Stomach (tissue), 9 donors: Measurements from ENCODE around the gene RTKN. TPM values are rescaled to one million over a fixed set of nuclear protein-coding genes. Genes with fewer than 3 reads are reported as not detected.
"Not testable (repeated sequence)": the region's sequence is repeated elsewhere in the genome, so short reads cannot be mapped to it uniquely, and the experiment has no call there.

Experiments used
- DNase-seq, 2 donors: peaks; one replicate each; pipeline versions ENCODE4 v3.0.0 to v3.0.0-alpha.2; 2013 to 2019
- H3K27ac ChIP-seq, 5 donors: fragments of 200-600 bp in 4 of 5; sonication (generic) in 4 of 5; one replicate each; pipeline ENCODE4 v1.5.1; 2013 to 2019; ENCODE audit warnings: mild to moderate bottlenecking in 1 of 5, moderate library complexity in 1 of 5
- H3K27me3 ChIP-seq, 3 donors: fragments of 200-600 bp; sonication (generic); one replicate each; pipeline ENCODE4 v1.5.1; 2017 to 2019; ENCODE audit warnings: mixed run types in 1 of 3
- H3K36me3 ChIP-seq, 4 donors: fragments of 200-600 bp; sonication (generic); 1 replicate in 3 of 4; 2 replicates in 1 of 4; pipeline ENCODE4 v1.5.1; 2016 to 2019
- H3K4me1 ChIP-seq, 4 donors: fragments of 200-600 bp; sonication (generic); one replicate each; pipeline ENCODE4 v1.5.1; 2016 to 2019
- H3K4me3 ChIP-seq, 4 donors: fragments of 200-600 bp; sonication (generic) in 3 of 4; one replicate each; pipeline ENCODE4 v1.5.1; 2016 to 2019; ENCODE audit warnings: mild to moderate bottlenecking in 1 of 4
- H3K9me3 ChIP-seq, 4 donors: fragments of 200-600 bp; sonication (generic); one replicate each; pipeline ENCODE4 v1.5.1; 2016 to 2019
- EP300 ChIP-seq: sonication (generic); formaldehyde crosslinking; IDR thresholded peaks from one replicate; pipeline ENCODE4 v1.6.1; 2017; ENCODE audit warnings: antibody characterized with exemption
- POLR2A ChIP-seq, 4 donors: fragments of 450-650 bp; IDR thresholded peaks; one replicate each; pipeline ENCODE4 v1.6.1; 2016; ENCODE audit warnings: antibody characterized with exemption in 4 of 4, control low read depth in 2 of 4, mild to moderate bottlenecking in 1 of 4, moderate library complexity in 1 of 4
- POLR2AphosphoS5 ChIP-seq, 3 donors: sonication (generic); formaldehyde crosslinking; IDR thresholded peaks; one replicate each; pipeline ENCODE4 v1.6.1; 2016; ENCODE audit warnings: antibody characterized with exemption in 3 of 3
- WGBS, 5 donors: extraction: QIAGEN DNeasy Blood & Tissue Kit in 3 of 5; methylation state at CpG; one replicate each; pipeline versions ENCODE4 v1.1.5 to v1.1.7; 2013 to 2018; 5-methylcytosine and 5-hydroxymethylcytosine counted together
- intact Hi-C: fragments of 100-400 bp; cut with DNase I; formaldehyde crosslinking; loops from one replicate; pipeline ENCODE4 v1.15.1; 2023; ENCODE audit warnings: low total_unique reads
- polyA plus RNA-seq, 3 donors: library from polyadenylated mRNA; stranded (reverse); fragments of 200-250 nt; gene quantifications; one replicate each; pipeline ENCODE4 v1.2.3, GENCODE V29; 2013
- total RNA-seq, 5 donors: library from RNA; depleted of rRNA; stranded (reverse); fragments of >200 nt; gene quantifications; one replicate each; pipeline versions ENCODE4 v1.1.0 to v1.2.3, GENCODE V29; 2014 to 2016
- TF ChIP-seq, protein P1 (sequence below), 7 experiments: fragments of 450-650 bp in 4 of 7; fragments of 200-600 bp in 3 of 7; sonication (generic) in 3 of 7; IDR thresholded peaks; one replicate each; pipeline ENCODE4 v1.5.1; 2016 to 2019; ENCODE audit warnings: antibody characterized with exemption in 7 of 7, control low read depth in 2 of 7, mild to moderate bottlenecking in 1 of 7
- donor health status: healthy with polysubstance abuse.
- donor health status: Bipolar disorder and iron deficiency.
- donor health status: healthy.

The RTKN gene
- total and polyA plus RNA-seq, 8 donors: 10.8 to 125 (median 27.0) TPM

DNA sequence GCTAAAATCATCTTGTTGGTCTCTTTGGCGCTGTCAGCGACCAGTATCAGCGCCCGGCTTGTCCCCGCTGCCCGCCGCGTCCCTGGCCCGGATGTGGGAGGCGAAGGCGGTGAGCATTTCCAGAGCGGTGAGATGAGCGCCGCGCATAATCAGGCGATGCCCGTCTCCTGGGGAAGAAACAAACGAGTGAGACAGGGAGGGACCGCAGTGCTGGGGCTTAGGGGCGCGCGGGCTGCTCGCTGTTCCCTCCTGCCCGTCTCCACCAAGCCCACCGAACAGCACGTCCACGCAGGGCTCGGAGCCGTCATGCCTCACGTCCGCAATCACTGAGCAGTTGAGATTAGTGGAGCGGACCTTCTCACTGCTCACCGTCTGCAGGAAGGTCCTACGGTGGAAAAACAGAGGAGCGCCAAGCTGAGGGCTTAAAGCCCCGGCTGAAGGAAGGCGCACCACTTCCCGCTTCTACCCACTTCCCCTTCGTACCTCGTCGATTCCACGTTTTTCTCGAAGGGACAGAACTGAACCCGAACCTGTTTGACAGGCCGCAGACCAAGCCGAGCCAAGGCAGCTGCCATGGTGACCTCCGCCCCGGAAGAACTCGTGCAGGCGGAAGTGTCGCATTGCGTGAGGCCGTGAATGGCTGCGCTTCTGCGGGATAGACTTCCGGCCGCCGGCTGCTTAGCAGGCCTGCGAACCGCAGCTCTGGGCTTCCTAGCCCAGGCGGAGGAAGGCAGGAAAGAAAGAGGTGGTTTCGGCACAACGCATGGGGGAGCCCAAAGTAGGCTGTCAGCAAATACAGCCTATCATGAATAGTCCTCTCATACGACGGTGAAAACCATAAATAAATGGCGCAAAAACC lies 30.6 kb upstream of the RTKN start, which contains the start of gene MRPL53:
MRPL53 (minus strand) TSS at position 595 of the 859 bp plus-strand sequence; CDS start at position 575, 20 bp downstream.
- 0 to 1% (median 0%) methylated on average over 42 to 66 of the region's 66 CpGs for WGBS, 5 donors
- TF ChIP-seq POLR2AphosphoS5 (IDR thresholded peaks at IDR 0.05): peak; percentile 88 to 100 (median 97)
- TF ChIP-seq POLR2A (IDR thresholded peaks at IDR 0.05): peak in 1 of 4 donors; percentile 57
- TF ChIP-seq EP300: no peak
- TF ChIP-seq, protein P1, sequence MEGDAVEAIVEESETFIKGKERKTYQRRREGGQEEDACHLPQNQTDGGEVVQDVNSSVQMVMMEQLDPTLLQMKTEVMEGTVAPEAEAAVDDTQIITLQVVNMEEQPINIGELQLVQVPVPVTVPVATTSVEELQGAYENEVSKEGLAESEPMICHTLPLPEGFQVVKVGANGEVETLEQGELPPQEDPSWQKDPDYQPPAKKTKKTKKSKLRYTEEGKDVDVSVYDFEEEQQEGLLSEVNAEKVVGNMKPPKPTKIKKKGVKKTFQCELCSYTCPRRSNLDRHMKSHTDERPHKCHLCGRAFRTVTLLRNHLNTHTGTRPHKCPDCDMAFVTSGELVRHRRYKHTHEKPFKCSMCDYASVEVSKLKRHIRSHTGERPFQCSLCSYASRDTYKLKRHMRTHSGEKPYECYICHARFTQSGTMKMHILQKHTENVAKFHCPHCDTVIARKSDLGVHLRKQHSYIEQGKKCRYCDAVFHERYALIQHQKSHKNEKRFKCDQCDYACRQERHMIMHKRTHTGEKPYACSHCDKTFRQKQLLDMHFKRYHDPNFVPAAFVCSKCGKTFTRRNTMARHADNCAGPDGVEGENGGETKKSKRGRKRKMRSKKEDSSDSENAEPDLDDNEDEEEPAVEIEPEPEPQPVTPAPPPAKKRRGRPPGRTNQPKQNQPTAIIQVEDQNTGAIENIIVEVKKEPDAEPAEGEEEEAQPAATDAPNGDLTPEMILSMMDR (IDR thresholded peaks at IDR 0.05): no peak
- Histone ChIP-seq H3K36me3 (peaks cover 14 to 33% (median 27%) of the 10 kb centered on the region in 4 donors), H3K27me3 (no peaks in the 10 kb centered on the region), H3K4me1 (peaks cover 14 to 27% (median 25%) of the 10 kb centered on the region in 4 donors), H3K27ac (peak within 1 kb of the TSS; percentile 78 to 93 (median 86)), H3K4me3 (peak within 1 kb of the TSS; percentile 54 to 82 (median 66)), H3K9me3 (no peaks in the 10 kb centered on the region)
- peak; percentile 95 to 98 for DNase-seq
- intact Hi-C loops: no loop called here

DNA sequence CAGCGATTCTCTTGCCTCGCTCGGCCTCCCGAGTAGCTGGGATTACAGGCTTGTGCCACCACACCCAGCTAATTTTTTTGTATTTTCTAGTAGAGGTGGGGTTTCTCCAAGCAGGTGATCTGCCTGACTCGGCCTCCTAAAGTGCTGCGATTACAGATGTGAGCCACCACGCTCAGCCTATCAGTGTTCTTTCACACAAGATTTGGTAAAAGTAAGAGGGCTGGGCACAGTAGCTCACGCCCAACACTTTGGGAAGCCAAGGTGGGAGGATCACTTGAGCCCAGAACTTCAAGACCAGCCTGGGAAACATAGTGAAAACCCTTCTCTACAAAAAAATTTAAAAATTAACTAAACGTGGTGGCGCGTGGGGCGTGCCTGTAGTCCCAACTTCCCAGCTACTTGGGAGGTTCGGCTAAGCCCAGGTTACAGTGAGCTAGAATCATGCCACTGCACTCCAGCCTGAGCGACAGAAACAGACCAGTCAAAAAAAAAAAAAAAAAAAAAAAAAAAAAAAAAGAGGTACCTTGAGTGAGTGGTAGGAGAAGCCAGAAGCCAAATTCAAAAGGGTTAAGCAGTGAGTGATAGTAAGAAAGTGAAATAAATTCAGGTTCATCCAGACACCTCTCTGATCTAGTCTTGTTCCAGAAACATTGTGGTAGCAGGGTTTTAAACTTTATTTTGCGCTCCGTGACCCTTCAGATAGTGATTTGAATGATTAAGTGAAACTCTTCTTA lies 29.8 kb upstream of the RTKN start:
- Histone ChIP-seq H3K36me3 (peaks cover 14 to 25% (median 21%) of the 10 kb centered on the region in 4 donors), H3K27me3 (no peaks in the 10 kb centered on the region), H3K27ac (peak overlapping the region; percentile 78 to 93 (median 86)), H3K9me3 (no peaks in the 10 kb centered on the region), H3K4me1 (peaks cover 14 to 27% (median 26%) of the 10 kb centered on the region in 4 donors), H3K4me3 (peak overlapping the region; percentile 54 to 82 (median 66))
- TF ChIP-seq EP300 (no peak), POLR2AphosphoS5 (IDR thresholded peaks at IDR 0.05) (no peak), POLR2A (IDR thresholded peaks at IDR 0.05) (no peak)
- TF ChIP-seq, protein P1 (IDR thresholded peaks at IDR 0.05): no peak
- DNase-seq: no peak
- intact Hi-C loops: no loop called here
- 36 to 59% (median 50%) methylated on average over 16 of the region's 16 CpGs for WGBS, 5 donors

DNA sequence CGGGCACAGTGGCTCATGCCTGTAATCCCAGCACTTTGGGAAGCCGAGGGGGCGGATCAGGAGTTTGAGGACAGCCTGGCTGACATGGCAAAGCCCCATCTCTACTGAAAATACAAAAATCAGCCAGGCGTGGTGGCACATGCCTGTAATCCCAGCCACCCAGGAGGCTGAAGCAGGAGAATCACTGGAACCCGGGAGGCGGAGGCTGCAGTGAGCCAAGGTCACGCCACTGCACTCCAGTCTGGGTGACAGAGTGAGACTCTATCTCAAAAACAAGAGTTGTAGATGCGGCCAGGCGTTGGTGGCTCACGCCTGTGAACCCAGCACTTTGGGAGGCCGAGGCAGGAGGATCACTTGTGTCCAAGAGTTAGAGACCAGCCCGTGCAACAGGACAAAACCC lies 29.0 kb upstream of the RTKN start:
- peaks cover 14 to 18% (median 17%) of the 10 kb centered on the region in 4 donors for H3K36me3 ChIP-seq
- H3K27ac ChIP-seq, H3K27me3 ChIP-seq, H3K4me3 ChIP-seq, H3K9me3 ChIP-seq, intact Hi-C loops, DNase-seq: not testable (repeated sequence)
- 91 to 95% (median 94%) methylated on average over 12 of the region's 12 CpGs for whole genome bisulfite sequencing, 5 donors
- peaks cover 14 to 35% (median 33%) of the 10 kb centered on the region in 4 donors for H3K4me1 ChIP-seq

DNA sequence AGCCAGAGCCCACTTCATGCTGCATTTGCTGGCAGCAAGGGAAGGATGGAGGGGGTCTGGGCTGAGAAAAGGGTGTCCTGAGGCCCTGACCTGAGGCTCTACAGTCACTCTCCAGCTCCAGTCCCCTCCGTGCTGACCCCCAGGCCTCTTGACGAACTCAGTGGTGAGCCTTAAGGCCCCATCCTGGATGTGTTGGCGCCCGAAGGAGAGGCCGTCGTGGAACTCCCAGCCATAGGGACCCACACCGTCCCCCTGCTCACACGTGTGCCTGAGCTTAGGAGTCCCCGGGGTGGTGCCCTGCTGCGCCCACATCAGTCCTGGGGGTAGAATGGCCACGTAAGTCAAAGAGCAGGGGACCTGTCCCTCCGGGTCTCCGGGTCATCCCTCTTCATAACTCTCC lies 22.7 kb upstream of the RTKN start:
- 0 to 8% (median 4%) methylated on average over 8 to 13 of the region's 13 CpGs for WGBS, 5 donors
- peaks cover 11 to 43% (median 31%) of the 10 kb centered on the region in 4 donors for H3K4me1 ChIP-seq
- peak overlapping the region; percentile 89 to 94 (median 92) for H3K27ac ChIP-seq
- no peaks in the 10 kb centered on the region for H3K27me3 ChIP-seq
- no peak for DNase-seq
- peak overlapping the region; percentile 88 to 96 (median 89) for H3K4me3 ChIP-seq
- H3K9me3 ChIP-seq: no peaks in the 10 kb centered on the region
- H3K36me3 ChIP-seq: peaks cover 5 to 25% (median 25%) of the 10 kb centered on the region in 4 donors
- intact Hi-C loops: no loop called here
- TF ChIP-seq EP300: no peak
- TF ChIP-seq, protein P1 (IDR thresholded peaks at IDR 0.05): no peak
- TF ChIP-seq POLR2AphosphoS5 (IDR thresholded peaks at IDR 0.05): no peak
- no peak for TF ChIP-seq POLR2A (IDR thresholded peaks at IDR 0.05)
